Parathyroid adenoma (tissue), 2 donors: ENCODE measurements around the gene OSBPL9.

Experiments
- H2AFZ ChIP-seq: fragments of 300-600 bp; sonication (generic); one replicate; pipeline ENCODE4 v1.7.0; 2017; ENCODE audit warnings: antibody characterized with exemption, mild to moderate bottlenecking
- H3K27ac ChIP-seq: fragments of 300-600 bp; sonication (generic); one replicate; pipeline ENCODE4 v1.7.0; 2017
- H3K27me3 ChIP-seq: fragments of 300-600 bp; sonication (generic); one replicate; pipeline ENCODE4 v1.7.0; 2017; ENCODE audit warnings: low read length; ENCODE audit not compliant: control insufficient read depth, insufficient read depth
- H3K36me3 ChIP-seq: fragments of 300-600 bp; sonication (generic); one replicate; pipeline ENCODE4 v1.7.0; 2017; ENCODE audit warnings: low read length; ENCODE audit not compliant: control insufficient read depth, insufficient read depth
- H3K4me1 ChIP-seq: fragments of 300-600 bp; sonication (generic); one replicate; pipeline ENCODE4 v1.7.0; 2017; ENCODE audit warnings: control low read depth
- H3K4me2 ChIP-seq: fragments of 300-600 bp; sonication (generic); one replicate; pipeline ENCODE4 v1.7.0; 2017; ENCODE audit warnings: low read length
- H3K4me3 ChIP-seq: fragments of 300-600 bp; sonication (generic); one replicate; pipeline ENCODE4 v1.7.0; 2017; ENCODE audit warnings: low read depth, low read length
- H3K79me2 ChIP-seq: fragments of 300-600 bp; sonication (generic); one replicate; pipeline ENCODE4 v1.7.0; 2017; ENCODE audit warnings: control low read depth
- H3K9ac ChIP-seq: fragments of 300-600 bp; sonication (generic); one replicate; pipeline ENCODE4 v1.7.0; 2017; ENCODE audit warnings: mild to moderate bottlenecking
- H3K9me3 ChIP-seq: fragments of 300-600 bp; sonication (generic); one replicate; pipeline ENCODE4 v1.7.0; 2017; ENCODE audit warnings: low read length; ENCODE audit not compliant: control insufficient read depth
- CTCF ChIP-seq: fragments of 300-600 bp; sonication (generic); IDR thresholded peaks from one replicate; pipeline ENCODE4 v1.7.0; 2017; ENCODE audit warnings: antibody characterized with exemption, mild to moderate bottlenecking
- donor health status: primary hyperparathyroidism.

OSBPL9 gene

GRCh38 chr1:51738681-51739080, 121.8 kb downstream of the OSBPL9 start:
- no peaks in the 10 kb centered on the region for H3K36me3 ChIP-seq
- no peak overlapping the region for H3K4me3 ChIP-seq
- H3K4me2 ChIP-seq, result no peak overlapping the region
- no peak overlapping the region for H3K9ac ChIP-seq
- no peaks in the 10 kb centered on the region for H3K9me3 ChIP-seq
- peaks cover 3% of the 10 kb centered on the region for H3K4me1 ChIP-seq
- no peak for TF ChIP-seq CTCF
- H3K27ac ChIP-seq, result no peak overlapping the region
- H3K27me3 ChIP-seq, result no peaks in the 10 kb centered on the region
- H3K79me2 ChIP-seq, result peaks cover 17% of the 10 kb centered on the region
- H2AFZ ChIP-seq, result no peak overlapping the region

- H3K79me2 ChIP-seq, result peaks cover 17% of the 10 kb centered on the region
- no peak overlapping the region for H3K27ac ChIP-seq
- no peaks in the 10 kb centered on the region for H3K36me3 ChIP-seq
- H3K4me3 ChIP-seq, result no peak overlapping the region
- H3K4me2 ChIP-seq, result no peak overlapping the region
- TF ChIP-seq CTCF, result no peak
- H2AFZ ChIP-seq, result no peak overlapping the region
- no peaks in the 10 kb centered on the region for H3K9me3 ChIP-seq
- H3K27me3 ChIP-seq, result no peaks in the 10 kb centered on the region
- no peak overlapping the region for H3K9ac ChIP-seq
- H3K4me1 ChIP-seq, result no peaks in the 10 kb centered on the region
These were observed 123.8 kb downstream of the OSBPL9 start for GRCh38 chr1:51740652-51741051.

- Histone ChIP-seq H3K79me2 (peaks cover 17% of the 10 kb centered on the region), H3K36me3 (no peaks in the 10 kb centered on the region), H3K27ac (no peak overlapping the region), H3K4me2 (no peak overlapping the region), H3K4me3 (no peak overlapping the region), H3K9ac (no peak overlapping the region), H3K9me3 (no peaks in the 10 kb centered on the region), H3K27me3 (no peaks in the 10 kb centered on the region), H3K4me1 (no peaks in the 10 kb centered on the region), H2AFZ (no peak overlapping the region)
- TF ChIP-seq CTCF, result no peak
These were observed 124.3 kb downstream of the OSBPL9 start for GRCh38 chr1:51741121-51741681.

GRCh38 chr1:51744506-51745303, 127.8 kb downstream of the OSBPL9 start:
- Histone ChIP-seq H3K36me3 (no peaks in the 10 kb centered on the region), H3K4me2 (peak overlapping the region; percentile 7), H3K27me3 (no peaks in the 10 kb centered on the region), H3K4me3 (no peak overlapping the region), H3K79me2 (peaks cover 13% of the 10 kb centered on the region), H3K27ac (no peak overlapping the region), H3K9ac (no peak overlapping the region), H3K4me1 (no peaks in the 10 kb centered on the region), H2AFZ (no peak overlapping the region), H3K9me3 (no peaks in the 10 kb centered on the region)
- TF ChIP-seq CTCF, result no peak

- Histone ChIP-seq H3K27me3 (no peaks in the 10 kb centered on the region), H2AFZ (no peak overlapping the region), H3K4me2 (no peak overlapping the region), H3K36me3 (no peaks in the 10 kb centered on the region), H3K4me3 (no peak overlapping the region), H3K9ac (no peak overlapping the region), H3K9me3 (no peaks in the 10 kb centered on the region), H3K27ac (no peak overlapping the region), H3K79me2 (peaks cover 10% of the 10 kb centered on the region), H3K4me1 (no peaks in the 10 kb centered on the region)
- TF ChIP-seq CTCF, result no peak
These were observed 128.3 kb downstream of the OSBPL9 start for GRCh38 chr1:51745304-51745570.
